ENCODE measurements around the gene GALT.

The GALT gene

DNA sequence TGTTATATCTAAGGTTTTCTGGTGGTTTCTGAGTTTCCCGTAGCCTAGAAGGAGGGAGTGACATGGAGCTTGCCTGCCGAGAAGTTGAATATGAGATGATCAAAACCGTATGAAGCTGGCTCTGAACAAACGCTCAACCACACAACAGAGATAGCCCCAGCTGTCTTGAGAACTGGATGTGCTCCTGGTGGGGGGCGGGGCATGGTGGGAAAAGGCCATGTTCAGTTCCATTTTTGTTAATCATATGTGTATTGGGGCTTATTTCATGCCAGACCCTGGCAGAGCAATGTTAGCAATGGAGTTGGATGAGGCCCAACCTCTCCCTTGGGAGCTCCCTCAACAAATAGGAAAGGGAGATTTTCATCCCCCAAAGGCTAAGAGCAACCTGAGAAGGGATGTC is 39.8 kb downstream of the GALT start:
- DNase-seq: no peak

DNA sequence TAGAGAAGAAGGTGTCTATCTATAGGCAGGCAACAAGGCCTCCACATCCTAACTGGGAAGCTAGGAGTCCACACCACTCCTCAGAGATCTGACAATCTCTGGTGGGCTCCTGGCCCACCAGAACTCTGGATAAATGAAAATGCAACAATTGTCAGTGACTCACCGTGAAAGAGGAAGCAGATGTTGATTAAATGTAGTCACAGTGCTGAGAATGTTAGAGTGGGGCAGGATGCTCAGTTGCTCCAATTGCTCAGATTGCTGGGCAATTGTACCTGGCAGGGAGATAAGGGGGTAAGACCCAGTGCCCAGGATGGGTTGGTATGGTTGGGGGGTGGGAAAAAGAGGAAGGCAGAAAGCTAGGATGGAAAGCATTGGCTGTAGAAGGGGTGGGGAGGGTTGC is 40.3 kb downstream of the GALT start:
- no peak for DNase-seq

DNA sequence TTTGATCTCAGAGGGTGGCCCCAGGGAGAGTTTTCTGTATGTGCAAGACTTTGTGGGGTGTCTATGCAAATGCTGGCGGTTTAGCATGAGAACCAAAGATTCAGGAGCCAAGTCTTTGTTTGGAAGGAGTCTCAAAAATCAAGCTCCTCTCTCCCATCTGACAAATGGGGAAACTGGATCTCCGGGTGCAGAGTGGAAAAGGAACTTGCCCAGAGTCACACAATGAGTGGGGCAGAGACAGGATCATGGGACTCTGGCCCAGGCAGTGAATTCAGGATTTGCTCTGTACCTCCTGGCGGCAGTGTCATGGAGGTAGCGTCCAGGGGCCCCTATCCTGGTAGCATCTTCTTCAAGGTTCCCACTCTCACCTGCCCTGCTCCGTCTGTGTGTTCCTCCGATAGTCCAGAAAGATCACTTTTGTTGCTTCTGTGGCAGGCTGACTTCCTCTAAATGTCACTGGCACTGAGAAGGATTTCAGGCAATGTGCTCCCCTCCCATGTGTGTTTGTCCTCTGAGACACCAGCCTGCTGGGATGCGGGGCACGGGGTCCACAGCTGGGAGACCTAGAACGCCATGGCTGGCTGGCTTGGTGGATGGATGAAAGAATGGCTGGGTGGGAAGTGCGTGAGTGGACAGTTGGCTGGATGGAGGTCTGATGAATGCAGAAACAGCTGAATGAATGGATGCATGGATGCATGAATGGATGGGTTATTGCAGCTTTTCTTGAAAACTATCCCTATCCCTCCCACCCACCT is 41.0 kb downstream of the GALT start:
- DNase-seq: no peak

DNA sequence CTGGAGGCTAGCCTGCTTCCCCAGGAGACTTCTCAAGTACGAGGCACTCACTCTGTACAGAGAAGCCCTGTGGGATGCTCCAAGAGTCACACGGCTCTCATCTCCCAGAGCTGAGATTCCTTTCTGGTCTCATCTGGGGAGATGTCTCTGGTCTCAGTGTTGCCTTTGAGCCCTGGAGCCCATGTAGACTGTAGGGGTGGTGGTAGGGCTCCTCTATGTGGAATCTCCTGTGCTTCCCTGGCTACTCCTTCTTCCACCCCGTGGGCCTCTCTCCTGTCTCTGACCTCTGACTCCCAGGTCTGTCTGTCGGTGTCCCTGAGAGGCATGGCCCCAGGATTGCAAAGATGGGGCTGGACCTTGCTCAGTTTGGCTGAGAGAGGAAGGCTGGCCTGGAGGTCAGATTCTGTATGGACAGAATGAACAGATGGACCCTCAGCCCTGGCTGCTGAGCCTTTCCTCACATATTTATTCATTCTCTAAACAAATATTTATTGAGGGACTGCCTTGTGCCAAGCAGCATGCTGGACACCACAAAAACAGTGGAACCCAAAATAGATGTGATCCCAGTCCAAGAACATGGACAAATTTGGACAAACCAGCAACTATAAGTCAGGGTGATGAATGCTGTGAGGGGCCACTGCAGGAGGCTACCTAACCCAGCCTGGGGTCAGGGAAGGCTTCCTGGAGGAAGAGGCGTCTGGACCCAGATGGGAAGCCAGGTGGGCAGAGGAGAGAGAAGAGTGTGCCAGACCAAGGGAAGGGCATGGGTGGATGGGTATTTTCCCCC is 42.0 kb downstream of the GALT start:
- DNase-seq: no peak

DNA sequence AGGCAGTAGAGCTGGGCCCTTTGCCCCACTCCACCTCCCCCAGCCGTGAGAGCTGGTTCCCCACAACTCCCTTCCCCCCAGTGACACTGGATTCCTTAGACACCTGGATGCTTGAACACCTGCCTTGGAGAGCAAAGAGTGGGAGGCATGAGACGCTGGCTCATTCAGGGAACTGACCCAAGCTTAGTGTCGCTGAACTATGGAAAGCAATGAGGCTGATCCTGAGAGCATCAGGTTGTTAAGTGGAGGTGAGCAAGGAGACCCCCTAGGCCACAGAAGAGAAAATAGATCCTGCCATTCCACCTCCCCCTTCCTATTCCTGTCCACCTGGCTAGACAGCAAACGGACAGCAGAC is 42.6 kb downstream of the GALT start:
- DNase-seq: no peak

DNA sequence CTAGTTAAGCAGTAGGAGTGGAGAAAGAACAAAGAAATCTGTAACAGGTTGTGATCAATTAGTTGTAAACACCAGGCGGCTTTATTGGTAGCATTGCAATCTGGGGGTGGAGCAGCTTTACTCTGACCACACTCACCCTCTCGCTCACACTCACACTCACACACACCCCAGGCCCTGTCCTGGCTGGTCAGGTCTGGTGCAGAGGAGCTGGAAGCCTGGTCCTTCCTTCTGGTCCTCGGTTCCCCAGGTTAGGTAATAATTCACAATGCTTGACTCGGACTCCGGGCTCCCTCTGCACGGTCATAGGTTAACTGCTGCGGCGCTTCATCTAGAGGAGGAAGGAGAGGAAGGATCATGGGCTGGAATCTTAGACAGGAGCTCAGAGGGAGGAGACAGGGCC is 43.0 kb downstream of the GALT start:
- DNase-seq: no peak

DNA sequence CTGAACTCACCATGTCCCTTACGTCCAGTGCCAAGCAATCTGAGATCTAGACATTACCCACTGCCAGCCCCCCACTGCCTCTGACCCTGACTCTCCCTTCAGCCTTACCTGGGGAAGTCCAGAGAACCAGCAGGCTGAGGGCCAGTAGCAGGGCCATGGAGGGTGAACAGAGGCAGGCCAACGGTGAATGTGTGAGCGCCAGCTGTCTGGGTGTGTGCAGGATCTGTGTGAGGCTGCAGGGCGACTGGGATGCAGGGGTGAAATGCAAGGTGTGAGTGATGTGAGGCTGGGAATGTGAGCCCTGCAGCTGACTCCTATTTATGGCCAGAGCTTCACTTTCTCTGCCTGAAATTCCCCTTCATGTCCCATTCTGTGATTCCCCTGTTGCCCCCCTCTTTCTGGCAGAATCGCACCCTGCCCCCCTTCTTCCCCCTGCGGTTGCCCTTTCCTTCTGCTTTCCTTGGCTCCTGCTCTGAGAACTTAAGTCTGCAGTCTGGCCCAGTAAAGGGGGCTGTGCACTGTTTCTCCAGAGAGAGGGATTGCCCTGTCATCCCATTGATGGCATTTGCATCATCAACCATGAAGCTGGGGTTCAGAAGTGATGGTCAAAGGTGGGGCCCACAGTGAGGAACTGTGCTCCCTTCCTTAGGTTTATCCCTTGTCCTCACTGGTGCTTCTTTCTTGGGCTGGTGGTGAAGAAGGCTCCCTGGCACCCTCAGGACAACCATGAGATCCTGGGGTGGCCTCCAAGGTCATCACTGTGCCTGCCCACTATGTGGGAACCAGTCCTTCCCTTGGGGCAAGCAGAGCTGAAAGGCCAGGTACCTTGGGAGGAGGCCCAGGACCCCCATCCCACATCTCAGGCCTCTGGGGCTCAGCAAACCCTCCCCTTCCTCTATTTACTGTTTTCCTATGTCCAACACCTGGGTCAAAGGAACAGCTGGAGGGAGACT is 44.8 kb downstream of the GALT start, which contains the start of gene CCL19:
CCL19 (minus strand) TSS at position 294 of the 953 bp plus-strand sequence; CDS start at position 157, 137 bp downstream.
- DNase-seq: no peak

DNA sequence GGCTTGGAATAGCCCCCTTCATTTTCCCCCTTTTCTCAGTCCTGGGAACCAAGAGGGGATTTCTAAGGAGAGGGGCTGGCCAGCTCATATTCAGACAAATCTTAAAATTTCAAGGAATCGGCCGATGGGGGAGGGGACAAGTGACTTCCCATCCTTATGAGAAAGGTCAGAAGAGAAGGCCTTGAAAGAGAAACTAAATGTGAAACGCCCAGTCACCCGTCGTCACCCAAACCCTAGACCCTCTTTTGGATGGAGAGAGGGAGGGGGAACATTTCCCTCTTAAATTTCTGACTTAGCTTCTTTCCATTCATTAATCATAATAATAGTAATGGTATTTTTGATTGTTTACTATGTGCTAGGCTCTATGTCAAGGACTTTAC is 45.5 kb downstream of the GALT start:
- no peak for DNase-seq

DNA sequence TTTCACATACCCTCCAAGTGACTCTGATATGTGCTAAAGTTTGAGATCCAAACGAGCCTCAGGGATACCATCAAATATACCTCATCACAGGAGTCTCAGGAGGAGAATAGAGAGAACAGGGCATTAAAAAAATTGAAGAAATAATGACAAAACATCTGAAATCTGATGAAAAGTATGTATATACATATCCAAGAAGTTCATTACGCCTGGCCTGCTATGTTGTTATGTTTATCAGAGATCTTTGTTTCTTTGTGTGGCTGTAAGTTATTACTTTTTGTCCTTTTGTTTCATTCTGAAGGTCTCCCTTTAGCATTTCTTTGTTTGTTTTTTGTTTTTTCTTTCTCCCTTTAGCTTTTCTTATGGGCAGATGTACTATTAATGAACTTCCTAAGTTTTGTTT is 47.1 kb downstream of the GALT start:
- DNase-seq: no peak

DNA sequence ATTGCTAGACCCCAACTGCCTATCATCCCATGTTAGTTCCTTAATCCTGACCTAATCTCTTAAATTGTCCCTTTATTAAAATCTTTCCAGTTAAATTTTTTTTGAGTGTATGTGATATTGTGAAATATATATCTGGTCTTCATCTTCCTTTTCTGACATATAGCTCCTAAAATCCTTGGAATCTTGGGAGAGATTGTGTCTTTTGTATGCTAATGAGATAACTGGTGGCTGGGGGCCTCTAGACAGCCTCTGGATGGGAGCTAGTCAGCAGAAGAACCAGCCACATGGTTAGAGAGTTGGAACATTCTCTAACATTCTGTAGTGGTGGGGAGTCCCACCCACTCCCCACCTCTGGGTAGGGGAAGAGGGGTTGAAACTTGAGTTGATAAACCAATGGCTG is 48.3 kb downstream of the GALT start:
- no peak for DNase-seq

Data from NCI-H1092 treated with DMSO at 0.1 percent for 48 hours (cell line).